ENCODE data around the gene DLG1. TPM values are rescaled to one million over a fixed set of nuclear protein-coding genes. Genes with fewer than 3 reads are reported as not detected.

The DLG1 gene
- total and polyA plus RNA-seq, 12 donors, result 20.7 to 97.4 (median 54.0) TPM

DNA sequence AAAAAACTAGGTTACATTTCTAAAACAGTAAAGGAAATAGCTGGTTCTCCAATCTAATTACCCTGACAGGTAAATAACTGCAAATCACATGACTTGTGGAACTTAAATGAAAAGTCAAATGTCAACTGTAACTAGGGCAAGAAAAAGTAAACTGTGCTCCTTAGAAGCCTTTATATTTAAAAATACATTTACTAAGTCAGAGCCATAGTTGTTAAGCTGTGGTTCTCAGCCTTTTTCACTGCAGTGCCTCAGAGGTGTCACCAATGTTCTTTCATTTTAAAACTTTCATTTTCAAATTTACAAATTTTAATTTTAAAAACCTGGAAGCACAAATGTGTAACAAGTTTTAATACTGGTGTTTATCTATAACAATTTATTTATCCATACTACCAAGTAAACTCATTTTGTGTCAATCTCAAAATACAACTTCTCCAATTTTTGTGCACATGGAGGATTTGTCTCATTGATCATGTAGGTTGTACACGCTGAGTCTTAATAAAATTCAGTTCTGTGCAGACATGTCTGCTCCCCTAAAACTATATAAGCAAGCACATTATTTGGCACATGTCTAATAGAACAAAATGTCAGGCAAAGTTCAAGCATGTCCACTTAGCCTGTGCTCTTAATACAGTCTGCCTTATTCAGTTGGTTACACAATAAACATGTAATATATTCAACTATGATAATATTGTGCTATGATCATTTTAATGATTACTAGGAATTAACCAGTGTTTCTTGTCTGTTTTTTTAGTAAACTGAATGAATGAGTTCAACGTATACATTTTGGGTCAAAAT lies 70.4 kb downstream of the DLG1 start:
- H3K4me3 ChIP-seq, result no peak overlapping the region
- H3K4me1 ChIP-seq, result peaks cover 0 to 39% (median 17%) of the 10 kb centered on the region in 9 donors
- ATAC-seq, result peak in 2 of 8 donors; percentile 47 to 64
- intact Hi-C loops (cut with DNase I), result loop anchor here in 4 of 10 donors (10.0 kb wide), 3 partner anchors 227 to 287 kb away; no protein-coding TSS in a partner anchor
- H3K27me3 ChIP-seq, result no peaks in the 10 kb centered on the region
- DNase-seq, result no peak
- H3K27ac ChIP-seq, result no peak overlapping the region
- TF ChIP-seq, protein P1, sequence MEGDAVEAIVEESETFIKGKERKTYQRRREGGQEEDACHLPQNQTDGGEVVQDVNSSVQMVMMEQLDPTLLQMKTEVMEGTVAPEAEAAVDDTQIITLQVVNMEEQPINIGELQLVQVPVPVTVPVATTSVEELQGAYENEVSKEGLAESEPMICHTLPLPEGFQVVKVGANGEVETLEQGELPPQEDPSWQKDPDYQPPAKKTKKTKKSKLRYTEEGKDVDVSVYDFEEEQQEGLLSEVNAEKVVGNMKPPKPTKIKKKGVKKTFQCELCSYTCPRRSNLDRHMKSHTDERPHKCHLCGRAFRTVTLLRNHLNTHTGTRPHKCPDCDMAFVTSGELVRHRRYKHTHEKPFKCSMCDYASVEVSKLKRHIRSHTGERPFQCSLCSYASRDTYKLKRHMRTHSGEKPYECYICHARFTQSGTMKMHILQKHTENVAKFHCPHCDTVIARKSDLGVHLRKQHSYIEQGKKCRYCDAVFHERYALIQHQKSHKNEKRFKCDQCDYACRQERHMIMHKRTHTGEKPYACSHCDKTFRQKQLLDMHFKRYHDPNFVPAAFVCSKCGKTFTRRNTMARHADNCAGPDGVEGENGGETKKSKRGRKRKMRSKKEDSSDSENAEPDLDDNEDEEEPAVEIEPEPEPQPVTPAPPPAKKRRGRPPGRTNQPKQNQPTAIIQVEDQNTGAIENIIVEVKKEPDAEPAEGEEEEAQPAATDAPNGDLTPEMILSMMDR (IDR thresholded peaks at IDR 0.05), result no peak
- 94% methylated on average over 2 of the region's 2 CpGs for WGBS, 2 donors
- H3K36me3 ChIP-seq, result peaks cover 0 to 6% (median 0%) of the 10 kb centered on the region in 9 donors
- no peaks in the 10 kb centered on the region for H3K9me3 ChIP-seq

DNA sequence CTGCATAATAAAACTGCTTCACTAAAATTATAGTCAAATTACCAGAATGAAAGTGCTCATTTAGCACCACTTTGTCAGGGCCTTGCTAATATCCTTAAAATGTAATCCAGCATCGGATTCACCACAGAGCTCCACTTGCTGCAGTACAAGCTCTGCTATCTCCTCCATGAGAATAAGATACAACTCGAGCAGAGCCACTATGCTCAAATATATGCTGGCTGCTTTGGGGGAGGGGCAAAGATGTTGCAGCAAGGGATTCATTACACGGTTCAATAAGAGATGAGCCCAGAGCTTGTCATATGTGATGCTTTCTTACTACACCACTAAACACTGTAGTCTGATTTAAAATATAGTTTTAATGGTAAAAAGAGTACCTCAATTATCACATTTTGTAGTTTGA lies 72.2 kb downstream of the DLG1 start:
- intact Hi-C loops (cut with DNase I), result loop anchor here in 4 of 10 donors (10.0 kb wide), 3 partner anchors 229 to 289 kb away; no protein-coding TSS in a partner anchor
- TF ChIP-seq, protein P1 (IDR thresholded peaks at IDR 0.05), result no peak
- H3K4me3 ChIP-seq, result no peak overlapping the region
- ATAC-seq, result no peak
- no peak for DNase-seq
- no peaks in the 10 kb centered on the region for H3K27me3 ChIP-seq
- WGBS, 2 donors, result 30 to 44% methylated on average over 3 of the region's 3 CpGs
- no peaks in the 10 kb centered on the region for H3K9me3 ChIP-seq
- H3K4me1 ChIP-seq, result peaks cover 0 to 57% (median 34%) of the 10 kb centered on the region in 9 donors
- no peak overlapping the region for H3K27ac ChIP-seq
- H3K36me3 ChIP-seq, result peaks cover 0 to 3% (median 0%) of the 10 kb centered on the region in 9 donors

DNA sequence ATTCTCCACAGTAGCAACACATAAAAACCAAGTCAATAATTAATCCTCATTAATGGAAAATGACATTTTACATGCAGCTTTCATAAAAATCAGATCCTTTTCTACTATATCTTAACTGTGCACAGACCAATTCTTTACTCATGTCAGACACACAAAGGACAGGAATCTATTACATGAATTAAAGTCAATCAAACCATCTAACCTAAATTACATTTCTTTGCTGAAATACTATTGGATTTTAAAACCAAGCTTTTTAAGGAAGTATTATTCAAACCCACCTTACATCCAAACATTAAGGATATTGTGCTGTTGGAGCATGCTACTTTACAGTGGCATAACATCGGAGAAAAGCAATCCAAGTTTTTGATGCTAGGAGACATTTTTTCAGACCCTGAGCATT lies 72.8 kb downstream of the DLG1 start:
- peaks cover 0 to 59% (median 34%) of the 10 kb centered on the region in 9 donors for H3K4me1 ChIP-seq
- intact Hi-C loops (cut with DNase I), result loop anchor here in 4 of 10 donors (10.0 kb wide), 3 partner anchors 229 to 289 kb away; no protein-coding TSS in a partner anchor
- 85 to 94% methylated on average over 1 of the region's 1 CpG for WGBS, 2 donors

DNA sequence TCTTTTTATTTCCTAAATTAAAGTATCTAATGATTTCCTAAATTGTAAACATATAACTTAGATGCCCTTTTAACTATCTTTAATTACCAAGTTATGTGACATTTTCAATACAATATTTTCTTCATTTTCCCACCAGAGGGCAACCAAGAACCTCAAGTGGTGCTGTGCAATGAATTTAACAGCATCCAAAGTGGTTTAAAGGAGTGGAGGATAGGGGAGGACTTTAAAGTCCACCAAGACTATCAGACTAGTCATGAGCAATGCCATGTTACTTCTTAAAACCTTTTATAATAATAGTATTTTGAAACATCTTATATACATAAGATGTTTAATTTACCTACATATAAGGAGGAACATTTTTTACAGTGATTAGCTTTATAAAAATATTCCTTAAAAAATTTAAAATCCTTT lies 74.4 kb downstream of the DLG1 start:
- TF ChIP-seq, protein P1 (IDR thresholded peaks at IDR 0.05), result peak; percentile 7 to 69 (median 60)

More for the DNA sequence above, 72.8 kb downstream of the DLG1 start:
- TF ChIP-seq, protein P1 (IDR thresholded peaks at IDR 0.05), result no peak
- Histone ChIP-seq H3K36me3 (no peaks in the 10 kb centered on the region), H3K27ac (no peak overlapping the region), H3K27me3 (no peaks in the 10 kb centered on the region), H3K9me3 (no peaks in the 10 kb centered on the region), H3K4me3 (no peak overlapping the region)
- ATAC-seq (no peak), DNase-seq (no peak)

More for the DNA sequence above, 74.4 kb downstream of the DLG1 start:
- H3K36me3 ChIP-seq, result no peaks in the 10 kb centered on the region
- H3K9me3 ChIP-seq, result no peaks in the 10 kb centered on the region
- intact Hi-C loops (cut with DNase I), result loop anchor here in 5 of 10 donors (1.0 to 10.0 kb wide), 4 partner anchors 231 to 291 kb away; no protein-coding TSS in a partner anchor
- H3K27ac ChIP-seq, result no peak overlapping the region
- peak in 3 of 8 donors; percentile 48 to 63 (median 61) for ATAC-seq
- no peaks in the 10 kb centered on the region for H3K27me3 ChIP-seq
- peaks cover 0 to 59% (median 34%) of the 10 kb centered on the region in 9 donors for H3K4me1 ChIP-seq
- no peak for DNase-seq
- no peak overlapping the region for H3K4me3 ChIP-seq

Measured in heart right ventricle (tissue), 16 donors.